Activated T-helper 1 cell treated with Interleukin-2 at 50 U/mL for 16 hours (primary cell): ENCODE results near the gene EPHA10.
A peak's percentile ranks its signal among the peaks of the same experiment; 100 is the strongest.

Experiments used
- DNase-seq: peaks from one replicate; pipeline ENCODE4 v3.0.0-alpha.2; 2020; ENCODE audit warnings: low read depth

The EPHA10 gene

DNA sequence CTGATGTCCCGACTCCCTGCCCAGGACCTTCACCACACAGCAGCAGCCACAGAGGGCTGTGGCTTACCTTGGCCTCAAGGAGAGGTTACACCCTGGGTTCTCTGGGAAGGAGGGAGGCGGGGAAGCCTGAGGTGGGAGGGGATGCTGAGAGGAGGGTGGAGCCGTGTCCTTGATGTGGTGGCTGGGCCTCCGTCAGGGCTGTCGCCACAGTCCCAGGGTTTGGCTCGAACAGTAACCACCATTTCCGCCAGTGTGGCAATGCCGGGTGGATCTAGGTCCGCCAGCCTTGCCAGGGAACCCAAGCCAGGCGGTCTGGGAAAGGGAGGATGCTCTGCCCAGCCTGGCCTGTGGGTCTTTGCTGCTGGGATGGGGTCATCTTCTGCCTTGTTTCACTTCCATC is 91.0 kb downstream of the EPHA10 start:
- peak; percentile 47 for DNase-seq

DNA sequence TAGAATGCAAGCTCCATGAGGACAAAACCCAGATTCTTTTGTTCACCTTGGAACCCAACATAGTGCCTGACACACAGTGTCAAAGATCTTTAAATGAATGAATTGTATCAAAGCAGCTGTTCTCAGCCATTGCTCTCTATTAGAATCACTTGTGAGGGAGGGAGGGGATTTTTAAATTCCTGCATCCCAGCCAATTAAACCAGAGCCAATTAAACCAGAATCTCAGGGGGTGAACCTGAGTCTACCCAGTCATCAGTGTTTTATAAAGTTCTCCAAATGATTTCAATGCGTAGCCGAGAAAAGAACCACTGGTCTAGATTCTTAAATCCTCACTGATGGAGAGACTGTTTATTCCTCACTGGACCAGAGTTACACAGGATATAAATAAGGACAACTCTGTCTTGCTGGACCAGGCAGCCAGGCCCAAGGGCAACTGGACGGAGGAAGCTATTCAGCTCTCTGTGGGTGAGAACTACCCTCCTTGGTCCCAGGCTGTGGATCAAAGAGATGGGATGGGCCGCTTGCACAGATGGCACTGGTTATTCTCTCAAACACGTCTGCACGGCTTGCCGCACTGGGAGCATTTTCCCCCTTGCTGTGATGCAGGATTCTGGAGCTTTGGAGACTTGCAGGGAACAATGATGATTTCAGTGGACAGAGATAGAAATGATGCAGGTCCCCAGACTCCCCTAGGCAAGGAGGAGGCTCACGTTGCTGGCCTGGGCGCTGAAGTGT is 92.6 kb downstream of the EPHA10 start:
- DNase-seq = no peak

DNA sequence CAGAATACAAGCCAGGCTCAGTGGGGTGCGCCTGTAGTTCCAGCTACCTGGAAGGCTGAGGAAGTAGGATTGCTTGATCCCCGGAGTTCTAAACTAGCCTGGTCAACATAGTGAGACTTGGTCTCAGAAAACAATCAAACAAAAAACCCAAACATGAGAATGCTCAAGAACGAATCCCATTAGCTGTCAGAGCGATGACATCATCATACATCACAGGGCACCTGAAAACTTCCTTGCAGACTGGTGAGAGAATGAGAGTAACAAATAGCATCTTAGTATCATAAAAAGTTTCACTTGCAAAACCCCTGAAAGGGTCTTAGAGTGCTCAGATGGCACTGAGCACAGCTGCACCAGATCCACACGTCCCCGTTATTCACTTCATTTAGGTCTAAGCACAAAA is 93.7 kb downstream of the EPHA10 start:
- DNase-seq = no peak

DNA sequence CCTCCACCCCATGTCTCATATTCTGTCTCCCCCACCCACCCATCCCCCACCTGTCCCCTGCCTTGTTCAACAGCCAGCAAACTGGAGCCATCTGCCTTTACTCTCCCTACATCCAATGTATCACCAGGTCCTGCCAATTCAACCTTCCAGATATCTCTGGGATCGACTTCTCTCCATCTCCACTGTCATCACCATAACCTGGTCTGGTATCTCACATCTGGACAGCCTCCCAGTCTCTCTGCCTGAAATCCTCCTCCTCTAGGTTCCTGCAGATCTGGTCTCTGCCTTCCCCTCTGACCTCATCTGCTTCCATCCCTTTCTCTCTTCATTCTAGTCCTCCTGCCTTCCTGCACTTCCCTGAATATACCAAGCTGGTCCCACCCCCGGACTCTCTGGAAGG is 94.8 kb downstream of the EPHA10 start:
- DNase-seq = no peak

DNA sequence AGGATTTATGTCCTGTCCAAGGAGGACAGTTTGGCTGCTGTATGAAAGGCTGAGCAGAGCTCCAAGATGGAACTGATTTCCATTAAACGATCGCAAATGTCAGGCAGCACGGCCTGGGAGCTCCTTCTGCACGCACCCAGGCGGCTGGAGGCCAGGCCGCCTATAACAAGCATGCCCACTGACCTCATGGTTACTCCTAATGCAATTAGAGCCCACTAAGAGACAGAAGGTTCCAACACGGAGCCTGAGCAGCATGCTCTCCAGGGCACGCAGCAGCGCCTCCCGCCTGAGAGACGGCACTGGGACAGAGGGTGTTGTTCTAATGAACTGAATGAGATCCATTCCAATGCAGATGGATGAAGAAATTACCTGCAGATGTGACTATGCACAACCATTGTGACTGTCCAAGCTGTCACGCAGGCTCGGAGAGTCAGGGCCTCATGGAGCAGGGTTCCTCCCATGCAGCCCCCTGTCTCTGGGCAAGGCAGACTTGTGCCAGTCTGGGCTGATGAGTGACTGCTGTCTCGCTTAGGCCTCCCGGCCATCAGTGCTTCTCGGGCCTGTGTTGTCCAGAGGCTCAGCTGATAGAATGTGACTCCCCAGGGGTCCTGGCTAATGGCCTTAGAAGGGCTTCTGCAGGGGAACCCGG is 97.8 kb downstream of the EPHA10 start:
- no peak for DNase-seq

DNA sequence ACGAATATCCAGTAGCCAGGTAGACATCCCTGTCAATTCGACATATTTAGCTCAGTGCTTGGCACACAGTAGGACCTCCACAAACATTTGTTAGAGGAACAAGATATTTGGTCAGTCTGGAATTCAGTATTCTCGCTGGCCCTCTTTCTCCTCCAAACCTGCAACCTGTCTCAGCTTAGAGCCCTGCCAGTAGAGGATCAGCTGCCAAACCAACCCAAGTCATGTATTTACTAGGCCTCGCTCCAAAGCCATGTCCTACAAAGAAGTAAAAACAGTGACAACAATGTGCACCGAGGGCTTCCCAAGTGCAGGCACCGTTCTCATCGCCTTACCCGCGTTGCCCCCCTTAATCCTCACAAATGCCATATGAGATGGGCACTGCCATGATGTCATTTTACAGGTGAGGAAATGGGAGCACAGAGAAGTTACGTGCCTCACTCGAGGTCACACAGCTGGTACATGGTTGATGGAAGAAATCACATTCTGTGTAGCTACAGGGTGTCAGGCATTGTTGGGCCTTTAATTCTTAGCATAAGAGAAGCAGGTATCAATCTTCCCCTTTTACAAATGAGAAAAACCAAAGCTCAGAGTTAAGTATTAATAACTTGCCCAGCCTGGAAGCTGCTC is 98.6 kb downstream of the EPHA10 start:
- DNase-seq = no peak
